ENCODE data around the gene CANT1.
"Not testable (repeated sequence)": the region's sequence is repeated elsewhere in the genome, so short reads cannot be mapped to it uniquely, and the experiment has no call there.

The CANT1 gene

DNA sequence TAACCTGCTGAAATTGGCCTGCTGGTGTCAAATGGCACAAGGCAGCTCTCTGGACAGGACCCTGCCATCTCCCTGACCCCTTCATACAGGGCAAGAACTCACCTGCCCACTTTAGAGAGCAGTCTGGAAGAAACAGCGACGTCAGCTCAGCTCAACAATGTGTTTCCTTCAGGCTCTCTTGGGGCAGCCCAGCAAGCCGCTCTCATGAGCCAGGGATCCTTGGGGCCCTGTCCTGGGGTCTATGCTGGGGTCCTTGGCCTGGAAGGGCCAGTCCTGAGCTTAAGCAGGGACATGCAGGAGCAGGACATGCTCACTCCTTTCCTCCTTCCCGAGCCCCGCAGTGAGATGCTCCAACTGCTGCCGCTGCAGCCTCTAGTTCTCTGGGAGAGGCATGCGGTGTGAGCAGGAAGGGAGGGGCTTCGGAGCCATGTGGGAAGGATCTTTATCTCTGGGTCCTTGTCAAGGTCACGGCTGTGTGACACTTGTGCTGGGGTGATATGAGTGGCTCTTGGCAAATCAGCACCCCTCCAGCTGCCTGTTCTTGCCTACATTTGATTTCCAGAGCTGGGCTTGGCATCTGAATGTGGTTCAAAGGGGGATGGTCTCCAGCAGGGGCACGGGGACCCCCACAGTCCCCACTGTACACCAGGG is 17.8 kb upstream of the CANT1 start:
- no peak for DNase-seq

DNA sequence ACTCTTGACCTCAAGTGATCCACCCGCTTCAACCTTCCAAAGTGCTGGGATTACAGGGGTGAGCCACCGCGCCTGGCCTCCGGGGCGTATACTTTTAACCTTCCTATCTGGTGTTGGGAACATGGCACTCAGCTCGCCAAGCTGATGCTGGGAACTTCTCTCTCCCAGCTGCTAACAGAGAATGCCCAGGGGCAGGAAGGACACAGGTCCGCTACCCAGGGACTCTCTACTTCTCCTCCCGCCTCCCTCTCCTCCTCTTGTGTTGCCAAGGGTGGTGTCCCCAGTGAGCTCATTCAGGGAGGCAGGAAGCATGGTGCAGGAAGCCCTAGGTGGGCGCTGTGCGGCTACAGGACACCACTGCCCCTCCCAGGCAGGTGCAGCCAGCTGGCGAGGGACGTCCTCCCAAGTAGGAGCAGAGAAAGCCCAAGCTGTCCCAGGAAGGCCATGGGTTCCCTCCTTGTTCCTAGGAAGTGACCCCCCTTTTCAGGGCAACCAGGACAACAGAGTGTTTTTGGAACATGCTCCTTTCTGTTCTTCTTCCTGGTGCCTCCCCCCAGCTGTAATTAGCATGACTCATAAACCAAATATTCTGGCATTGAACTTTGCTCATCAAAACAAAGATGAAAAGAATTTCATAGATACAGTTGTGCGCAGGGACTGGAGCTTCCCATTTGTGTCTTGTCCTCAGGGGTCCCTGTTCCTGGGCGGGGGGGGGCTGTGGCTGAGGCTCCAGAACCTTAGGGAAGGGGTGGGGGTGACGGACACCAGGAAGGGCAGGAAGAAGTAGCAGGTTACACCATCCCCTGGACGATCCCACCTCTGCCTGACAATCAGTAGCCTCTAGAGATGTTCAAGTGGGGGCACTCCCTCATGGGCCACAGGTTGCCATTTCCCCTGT is 17.1 kb upstream of the CANT1 start:
- no peak for DNase-seq

- no peak for DNase-seq
These were observed 15.6 kb upstream of the CANT1 start for GRCh38 chr17:79024901-79025737.

GRCh38 chr17:79023886-79024771 is 14.6 kb upstream of the CANT1 start, which contains the start of gene C1QTNF1:
Gene C1QTNF1 (plus strand): TSS chr17:79024169. CDS start chr17:79043969, 19,800 bp downstream.
- no peak for DNase-seq

DNA sequence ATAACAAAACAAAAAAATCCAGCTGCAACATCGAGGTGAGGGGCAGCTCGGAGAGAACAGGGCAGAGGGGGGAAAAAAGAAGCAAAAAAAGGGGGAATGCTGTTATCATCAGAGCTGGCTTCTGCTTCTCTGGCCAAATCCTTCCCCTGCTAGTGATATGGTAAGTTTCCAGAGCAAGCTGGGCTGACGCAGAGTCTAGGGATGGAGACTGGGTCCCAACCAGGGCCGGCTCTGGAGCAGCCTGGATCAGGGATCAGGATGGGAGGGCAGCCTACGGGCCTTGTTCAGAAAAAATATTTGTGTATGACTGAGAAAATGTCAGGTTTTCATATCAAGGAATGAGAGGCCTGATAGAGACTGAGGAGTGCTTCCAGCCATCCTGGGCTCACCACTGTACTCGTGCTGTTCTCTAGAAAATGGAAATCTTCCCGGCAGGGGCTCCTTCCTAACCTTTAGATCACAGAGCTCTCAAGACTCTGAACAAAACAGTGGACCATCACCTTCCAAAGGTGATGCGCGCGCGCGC is 13.7 kb upstream of the CANT1 start:
- DNase-seq, result no peak

DNA sequence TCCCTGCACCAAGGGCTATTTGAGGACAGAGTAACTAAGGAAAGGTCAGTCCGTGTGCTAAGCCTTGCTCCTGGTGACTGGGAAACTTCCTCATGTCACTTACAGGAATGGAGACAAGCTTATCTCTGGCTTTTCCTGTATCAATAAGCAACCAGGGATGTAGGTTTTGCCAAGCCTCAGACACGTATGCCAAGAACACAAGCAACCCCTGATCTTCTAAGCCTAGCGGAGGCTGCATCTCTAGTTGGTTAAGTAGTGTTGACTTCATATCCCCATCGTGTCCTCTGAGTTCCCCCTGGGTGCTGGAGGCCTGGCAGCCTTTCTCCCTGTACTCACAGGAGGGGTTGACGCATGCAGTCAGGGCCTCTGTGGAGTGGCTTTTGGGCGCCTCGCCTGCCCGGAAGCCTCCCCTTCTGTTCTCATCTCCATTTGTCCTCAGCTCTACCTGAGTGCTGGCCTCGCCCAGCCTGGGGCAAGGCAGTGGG is 13.0 kb upstream of the CANT1 start:
- no peak for DNase-seq

DNA sequence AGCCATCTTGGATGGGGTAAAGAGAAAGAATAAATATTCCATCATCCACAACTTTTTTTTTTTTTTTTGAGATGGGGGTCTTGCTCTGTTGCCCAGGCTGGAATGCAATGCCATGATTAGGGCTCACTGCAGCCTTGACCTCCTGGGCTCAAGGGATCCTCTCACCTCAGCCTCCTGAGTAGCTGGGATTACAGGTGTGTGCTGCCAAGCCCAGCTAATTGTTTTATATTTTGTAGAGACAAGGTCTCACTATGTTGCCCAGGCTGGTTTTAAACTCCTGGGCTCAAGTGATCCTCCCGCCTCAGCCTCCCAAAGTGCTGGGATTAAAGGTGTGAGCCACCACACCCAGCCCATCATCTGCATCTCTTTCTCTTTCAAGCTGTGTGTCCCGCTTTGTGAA is 12.4 kb upstream of the CANT1 start:
- not testable (repeated sequence) for DNase-seq

- DNase-seq, result no peak
These were observed 11.2 kb upstream of the CANT1 start for GRCh38 chr17:79020631-79021301.

- peak; percentile 63 to 79 for DNase-seq
These were observed 10.3 kb upstream of the CANT1 start for GRCh38 chr17:79019632-79020584.

DNA sequence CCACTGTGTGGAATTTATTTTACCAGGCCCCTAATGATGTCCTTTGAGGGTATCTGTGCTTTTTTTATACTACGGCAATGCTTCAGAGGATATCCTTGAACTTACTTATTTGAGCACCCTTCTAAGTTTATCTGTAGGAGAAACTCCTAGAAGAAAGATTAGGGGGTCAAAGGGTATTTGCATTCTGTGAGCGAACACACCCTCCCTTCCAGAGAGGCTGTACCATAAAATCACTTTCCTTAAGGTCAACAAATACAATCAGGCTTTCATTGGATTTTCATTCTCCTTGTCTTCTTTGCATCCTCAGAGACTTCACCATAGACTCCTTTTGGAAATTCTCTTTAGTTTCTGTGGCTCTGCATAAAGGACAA is 9.7 kb upstream of the CANT1 start:
- no peak for DNase-seq

- DNase-seq, result no peak
These were observed 8.8 kb upstream of the CANT1 start for GRCh38 chr17:79018370-79018695.

- no peak for DNase-seq
These were observed 8.2 kb upstream of the CANT1 start for GRCh38 chr17:79017546-79018369.

DNA sequence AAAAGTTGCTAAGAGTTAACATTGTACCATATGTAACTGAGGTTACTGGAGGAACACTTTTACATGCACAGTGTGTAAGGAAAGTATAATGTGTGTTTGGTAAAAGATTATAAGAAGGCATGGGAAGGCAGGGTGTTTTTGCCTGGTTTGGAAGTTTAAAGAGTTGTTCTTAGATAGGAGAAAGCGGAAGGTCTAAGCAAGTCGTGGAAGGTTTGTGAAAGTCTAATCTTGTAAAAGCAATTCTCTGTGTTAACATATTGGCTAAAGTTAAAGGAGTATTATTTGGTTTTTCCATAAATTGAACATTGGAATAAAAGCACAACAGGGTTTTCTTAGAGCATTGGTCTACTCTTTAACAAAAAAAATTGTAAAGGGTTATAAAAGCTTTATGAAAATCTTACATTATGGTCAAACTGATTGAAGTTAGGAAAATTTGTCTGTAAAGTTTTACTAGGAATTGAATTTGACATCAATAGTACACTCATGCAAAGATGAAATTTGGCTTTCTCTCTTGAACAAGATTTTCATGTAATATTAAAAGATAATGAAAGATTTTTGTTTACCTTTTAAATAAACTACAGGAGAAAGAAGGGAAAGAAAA is 4.7 kb upstream of the CANT1 start:
- DNase-seq, result no peak

DNA sequence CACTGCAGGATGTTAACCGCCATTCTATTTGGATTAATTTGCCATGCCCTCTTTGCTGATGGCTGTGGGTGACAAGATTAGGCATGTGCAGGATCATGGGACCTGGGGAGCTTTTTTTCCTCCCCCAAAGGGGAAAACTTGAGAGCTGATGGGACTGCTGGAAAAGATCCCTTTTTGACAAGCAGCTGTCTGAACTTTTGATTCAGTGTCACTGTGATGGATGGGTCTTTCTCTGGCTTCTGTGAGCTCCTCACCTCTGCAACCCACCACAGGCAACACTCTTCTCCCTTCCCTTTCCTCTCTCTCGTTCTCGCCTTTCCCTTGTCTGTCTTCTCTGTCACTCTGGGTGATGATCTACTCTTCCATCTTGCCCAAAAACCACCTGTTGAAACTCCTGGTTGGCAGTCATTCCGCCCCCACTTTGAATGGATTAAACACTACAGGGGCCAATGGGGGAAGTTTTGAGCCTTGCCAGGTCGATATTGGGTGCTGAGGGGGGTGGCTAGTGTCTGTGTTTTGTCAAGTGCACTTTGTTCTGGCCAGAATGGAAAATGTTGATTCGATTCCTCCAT is 3.1 kb upstream of the CANT1 start:
- DNase-seq, result no peak

DNA sequence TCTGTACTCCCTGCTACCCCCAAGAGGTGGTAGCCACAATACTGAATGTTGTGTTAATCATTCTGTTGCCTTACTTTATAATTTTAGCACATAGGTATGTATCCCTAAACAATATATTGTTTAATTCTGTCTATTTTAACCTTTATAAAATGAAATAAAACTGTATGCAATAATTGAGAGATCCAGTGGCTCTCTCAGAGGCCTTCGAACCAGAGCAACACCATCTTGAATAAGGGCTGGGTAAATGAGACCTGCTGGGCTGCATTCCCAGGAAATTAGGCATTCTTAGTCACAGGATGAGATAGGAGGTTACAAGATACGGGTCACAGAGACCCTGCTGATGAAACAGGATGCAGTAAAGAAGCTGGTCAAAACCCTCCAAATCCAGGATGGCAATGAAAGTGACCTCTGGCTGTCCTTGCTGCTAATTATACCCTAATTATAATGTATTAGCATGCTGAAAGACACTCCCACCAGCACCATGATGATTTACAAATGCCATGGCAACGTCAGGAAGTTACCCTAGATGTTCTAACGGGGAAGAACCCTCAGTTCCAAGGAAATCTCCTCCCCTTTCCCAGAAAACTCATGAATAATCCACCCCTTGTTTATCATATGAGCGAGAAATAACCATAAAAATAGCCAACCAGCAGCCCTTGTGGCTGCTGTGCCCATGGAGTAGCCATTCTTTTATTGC is 2.0 kb upstream of the CANT1 start:
- DNase-seq, result no peak

- no peak for DNase-seq
These were observed 711 bp upstream of the CANT1 start for GRCh38 chr17:79010304-79010646.

DNA sequence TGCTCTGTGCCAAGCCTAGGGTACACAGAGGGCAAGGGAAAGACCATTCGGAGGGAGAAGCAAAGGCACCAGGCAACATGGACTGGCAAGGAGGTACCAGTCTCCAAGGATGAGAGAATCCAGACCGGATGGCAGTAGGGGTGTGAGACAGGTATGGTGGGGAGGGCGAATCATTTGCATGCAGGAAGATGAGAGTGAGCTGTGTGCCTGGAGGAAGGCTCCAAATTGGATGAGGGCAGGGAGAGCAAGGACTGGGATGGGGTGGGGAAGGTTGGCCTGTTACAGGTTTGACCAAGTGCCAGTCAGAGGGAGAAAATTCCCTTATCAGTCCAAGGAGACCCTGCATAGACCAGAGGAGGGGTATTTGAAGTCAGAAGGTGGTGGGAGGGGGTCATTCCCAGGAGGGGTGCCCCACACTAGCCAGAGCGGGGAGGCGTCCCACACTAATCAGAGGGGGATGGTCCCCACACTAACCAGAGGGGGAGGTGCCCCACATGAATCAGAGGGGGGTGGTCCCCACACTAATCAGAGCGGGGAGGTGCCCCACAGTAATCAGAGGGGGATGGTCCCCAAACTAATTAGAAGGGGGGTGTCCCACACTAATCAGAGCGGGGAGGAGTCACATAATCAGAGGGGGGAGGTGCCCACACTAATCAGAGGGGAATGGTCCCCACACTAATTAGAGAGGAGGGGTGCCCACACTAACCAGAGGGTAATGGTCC is 737 bp downstream of the CANT1 start:
- no peak for DNase-seq
